ENCODE data around the gene TNFRSF18.

DNA sequence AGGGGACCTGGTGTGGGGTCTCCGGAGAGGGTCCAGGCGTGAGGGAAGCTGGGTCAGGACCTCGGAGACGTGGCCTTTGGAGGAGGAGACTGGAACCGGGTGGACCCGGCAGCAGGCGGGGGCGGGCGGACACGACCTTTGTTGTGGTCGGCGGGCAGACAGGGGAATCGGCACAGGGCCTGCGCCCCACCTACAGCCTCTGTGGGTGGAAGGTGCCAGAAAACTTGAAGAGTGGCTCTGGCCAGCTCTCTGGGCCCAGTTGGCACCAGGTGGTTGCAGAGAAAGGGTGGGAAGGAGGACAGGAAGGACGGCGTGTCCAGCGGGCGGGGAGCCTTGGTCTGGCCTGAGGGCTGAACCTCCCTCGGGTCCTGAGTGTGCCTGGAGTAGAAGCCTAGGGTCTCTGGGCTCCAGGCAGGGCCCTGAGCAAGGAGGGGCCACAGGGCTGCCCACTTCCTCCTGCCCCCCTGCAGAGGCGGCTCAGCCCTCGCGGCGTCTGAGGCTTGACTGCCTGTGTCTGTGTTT, 40.4 kb downstream of the TNFRSF18 start:
- TF ChIP-seq POLR2AphosphoS5 (IDR thresholded peaks at IDR 0.05; ENCODE audit: low read depth, low read length) (no peak), POLR2A (IDR thresholded peaks at IDR 0.05; ENCODE audit: low read depth, low read length) (no peak)

All from GM12892 (cell line).